22Rv1 (cell line): ENCODE results near the gene LYST.

Source experiments
- ZFX ChIP-seq: fragments of 450-650 bp; IDR thresholded peaks from 2 replicates; pipeline ENCODE4 v1.6.1; 2017; ENCODE audit warnings: antibody characterized with exemption, borderline replicate concordance
- TF ChIP-seq, protein P1 (sequence below): fragments of 450-650 bp; IDR thresholded peaks from 2 replicates; pipeline ENCODE4 v1.5.1; 2017; ENCODE audit warnings: mild to moderate bottlenecking

- no peak for TF ChIP-seq ZFX
- TF ChIP-seq, protein P1, sequence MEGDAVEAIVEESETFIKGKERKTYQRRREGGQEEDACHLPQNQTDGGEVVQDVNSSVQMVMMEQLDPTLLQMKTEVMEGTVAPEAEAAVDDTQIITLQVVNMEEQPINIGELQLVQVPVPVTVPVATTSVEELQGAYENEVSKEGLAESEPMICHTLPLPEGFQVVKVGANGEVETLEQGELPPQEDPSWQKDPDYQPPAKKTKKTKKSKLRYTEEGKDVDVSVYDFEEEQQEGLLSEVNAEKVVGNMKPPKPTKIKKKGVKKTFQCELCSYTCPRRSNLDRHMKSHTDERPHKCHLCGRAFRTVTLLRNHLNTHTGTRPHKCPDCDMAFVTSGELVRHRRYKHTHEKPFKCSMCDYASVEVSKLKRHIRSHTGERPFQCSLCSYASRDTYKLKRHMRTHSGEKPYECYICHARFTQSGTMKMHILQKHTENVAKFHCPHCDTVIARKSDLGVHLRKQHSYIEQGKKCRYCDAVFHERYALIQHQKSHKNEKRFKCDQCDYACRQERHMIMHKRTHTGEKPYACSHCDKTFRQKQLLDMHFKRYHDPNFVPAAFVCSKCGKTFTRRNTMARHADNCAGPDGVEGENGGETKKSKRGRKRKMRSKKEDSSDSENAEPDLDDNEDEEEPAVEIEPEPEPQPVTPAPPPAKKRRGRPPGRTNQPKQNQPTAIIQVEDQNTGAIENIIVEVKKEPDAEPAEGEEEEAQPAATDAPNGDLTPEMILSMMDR = no peak
These were observed 156.0 kb downstream of the LYST start for GRCh38 chr1:235710687-235711086.
